Activated CD8-positive, alpha-beta T cell treated with anti-CD3 and anti-CD28 coated beads for 36 hours (primary cell): ENCODE results near the gene NHP2. TPM values are rescaled to one million over a fixed set of nuclear protein-coding genes. Genes with fewer than 3 reads are reported as not detected.
A peak's percentile ranks its signal among the peaks of the same experiment; 100 is the strongest.

ENCODE experiments used
- ATAC-seq: fragments of 200-7000 bp; cut with Tn5 transposase; one replicate; pipeline ENCODE4 v1.10.0; 2021; ENCODE audit warnings: mild to moderate bottlenecking, moderate library complexity
- CTCF ChIA-PET: fragments of 350-600 bp; sonication (Branson Sonifier 250); formaldehyde crosslinking; loops from one replicate; lab custom pipeline; 2021; ENCODE audit warnings: antibody characterized with exemption; lab: Charles Lee
- POLR2A ChIA-PET: fragments of 350-600 bp; sonication (Branson Sonifier 250); formaldehyde crosslinking; loops from one replicate; lab custom pipeline; 2021; ENCODE audit warnings: antibody characterized with exemption; lab: Charles Lee
- DNase-seq: peaks from one replicate; pipeline ENCODE4 v3.0.0-alpha.2; 2020
- H3K27ac Mint-ChIP-seq: one replicate; pipeline ENCODE4 v1.8.0; 2021; ENCODE audit warnings: mild to moderate bottlenecking, mixed read lengths
- H3K27me3 Mint-ChIP-seq: one replicate; pipeline ENCODE4 v1.8.0; 2021; ENCODE audit warnings: mixed read lengths
- H3K36me3 Mint-ChIP-seq: one replicate; pipeline ENCODE4 v1.8.0; 2021; ENCODE audit warnings: low read depth, mixed read lengths
- H3K4me1 Mint-ChIP-seq: one replicate; pipeline ENCODE4 v1.8.0; 2021; ENCODE audit warnings: low read depth, mixed read lengths
- H3K4me3 Mint-ChIP-seq: one replicate; pipeline ENCODE4 v1.8.0; 2021; ENCODE audit warnings: mild to moderate bottlenecking, moderate library complexity, mixed read lengths
- H3K9me3 Mint-ChIP-seq: one replicate; pipeline ENCODE4 v1.8.0; 2021; ENCODE audit warnings: mixed read lengths
- intact Hi-C: fragments of 100-400 bp; cut with micrococcal nuclease; formaldehyde crosslinking; loops from one replicate; pipeline ENCODE4 v1.10.0; 2022
- total RNA-seq, 2 experiments: library from RNA; stranded (reverse); gene quantifications; one replicate each; pipeline ENCODE4 v1.2.3, GENCODE V29; 2021
- TF ChIP-seq, protein P1 (sequence below): fragments of 200-600 bp; IDR thresholded peaks from one replicate; pipeline ENCODE4 v1.8.0; 2022; ENCODE audit warnings: antibody characterized with exemption, mild to moderate bottlenecking

NHP2 gene
- total RNA-seq, 2 experiments from 2014 or later = 287 to 296 TPM

DNA sequence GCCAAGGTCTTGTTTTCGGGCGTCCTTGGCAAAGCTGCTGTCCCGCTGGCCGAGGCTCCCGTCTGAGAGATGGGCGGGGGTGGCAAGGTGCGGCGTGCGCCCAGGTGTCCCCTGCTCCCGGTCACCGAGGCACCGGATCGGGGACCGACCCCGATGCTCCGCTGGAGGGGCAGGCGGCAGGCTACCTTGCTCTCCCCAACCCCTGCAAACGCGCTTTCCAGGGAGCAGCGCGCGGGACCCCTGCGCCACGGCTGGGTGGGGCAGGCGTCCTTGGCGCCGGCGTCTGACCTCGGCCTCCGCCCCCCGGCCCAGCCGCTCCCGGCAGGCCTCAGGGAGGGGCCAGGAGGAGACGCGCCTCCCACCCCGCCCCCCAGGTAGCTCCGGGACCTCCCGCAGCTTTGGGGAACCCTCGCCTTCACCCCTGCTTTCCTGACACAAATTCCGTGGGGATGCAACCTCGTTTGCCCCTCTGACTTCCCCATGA is 39.8 kb downstream of the NHP2 start:
- Mint-ChIP-seq H3K9me3 (peaks cover 3% of the 10 kb centered on the region), H3K36me3 (peaks cover 24% of the 10 kb centered on the region), H3K27ac (peak overlapping the region; percentile 95), H3K4me3 (peak overlapping the region; percentile 98), H3K27me3 (no peaks in the 10 kb centered on the region), H3K4me1 (peaks cover 23% of the 10 kb centered on the region)
- ChIA-PET POLR2A (interaction anchor here (0.8 to 5.8 kb wide), 10 partner anchors 8 to 91 kb away, joined by 3 to 44 read pairs (median 4); partner anchors contain the start of genes HNRNPAB and RMND5B), CTCF (interaction anchor here (1.6 kb wide), 1 partner anchor 31 kb away, joined by 7 read pairs; no protein-coding TSS in a partner anchor)
- TF ChIP-seq, protein P1, sequence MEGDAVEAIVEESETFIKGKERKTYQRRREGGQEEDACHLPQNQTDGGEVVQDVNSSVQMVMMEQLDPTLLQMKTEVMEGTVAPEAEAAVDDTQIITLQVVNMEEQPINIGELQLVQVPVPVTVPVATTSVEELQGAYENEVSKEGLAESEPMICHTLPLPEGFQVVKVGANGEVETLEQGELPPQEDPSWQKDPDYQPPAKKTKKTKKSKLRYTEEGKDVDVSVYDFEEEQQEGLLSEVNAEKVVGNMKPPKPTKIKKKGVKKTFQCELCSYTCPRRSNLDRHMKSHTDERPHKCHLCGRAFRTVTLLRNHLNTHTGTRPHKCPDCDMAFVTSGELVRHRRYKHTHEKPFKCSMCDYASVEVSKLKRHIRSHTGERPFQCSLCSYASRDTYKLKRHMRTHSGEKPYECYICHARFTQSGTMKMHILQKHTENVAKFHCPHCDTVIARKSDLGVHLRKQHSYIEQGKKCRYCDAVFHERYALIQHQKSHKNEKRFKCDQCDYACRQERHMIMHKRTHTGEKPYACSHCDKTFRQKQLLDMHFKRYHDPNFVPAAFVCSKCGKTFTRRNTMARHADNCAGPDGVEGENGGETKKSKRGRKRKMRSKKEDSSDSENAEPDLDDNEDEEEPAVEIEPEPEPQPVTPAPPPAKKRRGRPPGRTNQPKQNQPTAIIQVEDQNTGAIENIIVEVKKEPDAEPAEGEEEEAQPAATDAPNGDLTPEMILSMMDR = no peak
- peak; percentile 43 for DNase-seq
- intact Hi-C loops = no loop called here
- ATAC-seq = no peak

DNA sequence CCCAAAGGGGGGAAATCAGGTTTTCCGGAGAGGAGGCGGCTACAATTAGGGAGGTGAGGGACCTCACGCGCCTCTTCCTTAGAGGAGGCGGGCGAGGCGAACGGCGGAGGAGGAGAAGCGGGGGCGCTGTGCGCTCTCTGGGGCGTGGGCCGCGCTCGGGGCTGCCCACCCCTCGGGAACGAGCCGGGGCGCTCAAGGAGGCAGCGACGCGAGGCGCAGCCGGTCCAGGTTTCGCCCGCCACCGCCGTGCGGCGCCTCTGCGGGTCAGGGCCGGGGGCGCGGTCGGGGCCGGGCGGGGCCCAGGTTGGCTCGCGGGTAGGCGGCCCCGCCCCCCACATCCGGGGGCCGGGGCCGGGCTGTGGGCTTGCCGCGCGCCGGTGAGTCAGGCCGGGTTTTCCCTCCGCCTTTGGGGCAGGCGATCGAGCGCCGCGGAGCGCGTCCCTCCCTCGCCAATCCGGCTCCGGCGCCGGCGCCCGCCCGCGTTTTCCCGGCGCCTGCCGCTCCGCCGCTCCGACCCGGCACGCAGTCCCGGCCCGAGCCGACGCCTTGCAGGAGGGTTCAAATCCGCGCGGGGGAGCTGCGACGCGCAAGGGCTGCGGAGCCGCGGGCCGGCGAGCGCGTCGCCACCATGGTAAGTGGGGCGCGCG is 40.4 kb downstream of the NHP2 start, which contains the start of gene N4BP3:
Gene N4BP3 (plus strand): TSS at position 392 of the 647 bp plus-strand sequence. CDS start 6,052 bp downstream, outside the sequence.
- CTCF ChIA-PET = interaction anchor here (1.5 to 1.6 kb wide), 2 partner anchors 32 to 37 kb away, joined by 4 to 7 read pairs; no protein-coding TSS in a partner anchor

DNA sequence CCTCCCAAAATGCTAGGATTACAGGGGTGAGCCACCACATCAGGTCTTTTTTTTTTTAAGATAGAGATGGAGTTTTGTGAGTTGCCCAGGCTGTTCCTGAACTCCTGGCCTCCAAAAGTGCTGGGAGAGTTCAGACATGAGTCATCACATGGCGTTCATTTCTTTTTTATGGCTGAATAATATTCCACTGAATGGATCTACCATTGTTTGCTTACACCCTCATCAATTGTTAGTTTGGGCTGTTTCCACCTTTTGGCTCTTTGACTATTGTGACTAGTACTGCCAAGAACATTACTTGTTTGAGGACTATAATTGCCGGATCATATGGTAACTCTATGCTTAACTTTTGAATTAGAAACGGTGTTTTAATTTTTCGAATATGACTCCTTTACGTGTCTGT is 41.1 kb downstream of the NHP2 start:
- intact Hi-C loops = no loop called here
- ChIA-PET CTCF (interaction anchor here (1.5 kb wide), 1 partner anchor 36 kb away, joined by 4 read pairs; no protein-coding TSS in a partner anchor), POLR2A (interaction anchor here (1.1 to 4.2 kb wide), 3 partner anchors 11 to 92 kb away, joined by 3 to 19 read pairs (median 10); partner anchors contain the start of gene HNRNPAB)
- Mint-ChIP-seq H3K27me3 (no peaks in the 10 kb centered on the region), H3K27ac (peak overlapping the region; percentile 67), H3K4me3 (peak overlapping the region; percentile 62), H3K4me1 (peaks cover 23% of the 10 kb centered on the region), H3K36me3 (peaks cover 24% of the 10 kb centered on the region), H3K9me3 (peaks cover 3% of the 10 kb centered on the region)
- DNase-seq (no peak), ATAC-seq (no peak)
- TF ChIP-seq, protein P1 = no peak

More for the DNA sequence above, 40.4 kb downstream of the NHP2 start, which contains the start of gene N4BP3:
- POLR2A ChIA-PET = interaction anchor here (0.8 to 5.8 kb wide), 9 partner anchors 7 to 91 kb away, joined by 3 to 44 read pairs (median 4); partner anchors contain the start of genes HNRNPAB and RMND5B
- Mint-ChIP-seq H3K36me3 (peaks cover 24% of the 10 kb centered on the region), H3K27me3 (no peaks in the 10 kb centered on the region), H3K4me1 (peaks cover 23% of the 10 kb centered on the region), H3K27ac (peak within 1 kb of the TSS; percentile 95), H3K9me3 (peaks cover 3% of the 10 kb centered on the region), H3K4me3 (peak within 1 kb of the TSS; percentile 98)
- TF ChIP-seq, protein P1 = no peak
- DNase-seq (peak; percentile 88), ATAC-seq (peak; percentile 63)
- intact Hi-C loops = no loop called here

DNA sequence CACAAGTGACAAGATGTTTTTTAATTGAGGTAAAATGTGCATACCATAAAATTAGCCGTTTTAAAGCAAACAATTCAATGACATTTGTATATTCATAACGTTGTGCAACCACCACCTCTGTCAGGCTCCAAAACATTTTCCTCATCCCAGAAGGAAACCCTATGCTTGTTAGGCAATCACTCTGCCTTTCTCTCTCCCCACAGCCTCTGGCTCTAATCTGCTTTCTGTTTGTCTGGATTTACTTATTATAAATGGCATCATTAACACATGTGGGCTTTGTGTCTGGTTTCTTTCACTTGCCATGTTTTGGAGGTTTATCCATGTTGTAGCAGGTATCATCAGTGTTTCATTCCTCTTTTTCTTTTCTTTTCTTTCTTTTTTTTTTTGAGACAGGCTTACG is 41.8 kb downstream of the NHP2 start:
- no peak for DNase-seq
- Mint-ChIP-seq H3K4me1 (peaks cover 19% of the 10 kb centered on the region), H3K27ac (no peak overlapping the region), H3K36me3 (peaks cover 22% of the 10 kb centered on the region), H3K27me3 (no peaks in the 10 kb centered on the region), H3K4me3 (no peak overlapping the region), H3K9me3 (peaks cover 3% of the 10 kb centered on the region)
- POLR2A ChIA-PET = interaction anchor here (1.1 kb wide), 1 partner anchor 21 kb away, joined by 3 read pairs; no protein-coding TSS in a partner anchor
- intact Hi-C loops = no loop called here
- CTCF ChIA-PET = interaction anchor here (1.5 to 2.4 kb wide), 2 partner anchors 9 to 36 kb away, joined by 4 to 11 read pairs; no protein-coding TSS in a partner anchor
- ATAC-seq = no peak
- TF ChIP-seq, protein P1 = no peak
